ENCODE results near the gene IGFALS. TPM values are rescaled to one million over a fixed set of nuclear protein-coding genes. Genes with fewer than 3 reads are reported as not detected.

Gene IGFALS
- total RNA-seq, 2 donors from 2014 or later, result 0.82 to 1.9 TPM

DNA sequence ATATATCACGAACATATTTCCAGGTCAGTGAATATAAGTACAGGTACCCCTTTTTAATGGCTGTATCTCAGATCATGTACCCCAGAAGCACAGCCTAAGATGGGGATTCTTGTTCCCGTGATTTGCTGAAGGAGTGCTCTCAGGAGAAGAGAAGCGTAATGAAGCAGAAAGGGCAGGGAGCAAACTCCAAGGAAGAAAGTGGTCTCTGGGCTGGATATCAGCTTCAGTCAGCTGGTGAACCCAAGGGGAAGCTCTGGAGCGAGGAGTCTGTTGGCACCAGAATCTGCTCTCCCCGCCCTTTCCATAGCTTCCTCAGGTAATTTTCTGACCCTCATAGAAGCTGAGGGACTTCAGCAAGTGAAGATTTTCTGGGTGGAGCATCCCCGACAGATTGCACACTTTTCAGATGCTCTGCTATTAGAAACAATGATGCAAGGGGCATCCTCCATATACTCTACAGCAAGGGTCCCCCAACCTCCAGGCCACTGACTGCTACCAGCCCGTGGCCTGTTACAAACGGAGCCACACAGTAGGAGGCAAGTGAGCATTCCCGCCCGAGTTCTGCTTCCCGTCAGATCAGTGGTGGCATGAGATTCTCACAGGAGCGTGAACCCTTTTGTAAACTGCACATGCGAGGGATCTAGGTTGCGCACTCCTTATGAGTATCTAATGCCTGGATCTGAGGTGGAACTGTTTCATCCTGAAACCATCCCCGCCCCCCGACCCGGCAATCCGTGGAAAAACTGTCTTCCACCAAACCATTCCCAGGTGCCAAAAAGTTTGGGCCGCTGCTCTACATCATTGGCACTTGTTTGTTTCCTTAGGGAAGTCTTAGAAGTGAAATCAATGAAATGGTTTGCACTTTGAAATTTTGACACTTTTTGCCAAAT lies 37.9 kb upstream of the IGFALS start:
- no peaks in the 10 kb centered on the region for H3K27me3 ChIP-seq (replicated peaks; ENCODE audit: insufficient read depth)
- H3K36me3 ChIP-seq, result no peaks in the 10 kb centered on the region
- no peaks in the 10 kb centered on the region for H3K4me1 ChIP-seq (replicated peaks)
- TF ChIP-seq POLR2AphosphoS5 (IDR thresholded peaks at IDR 0.05) (no peak), POLR2A (IDR thresholded peaks at IDR 0.05) (no peak)
- TF ChIP-seq, protein P1, sequence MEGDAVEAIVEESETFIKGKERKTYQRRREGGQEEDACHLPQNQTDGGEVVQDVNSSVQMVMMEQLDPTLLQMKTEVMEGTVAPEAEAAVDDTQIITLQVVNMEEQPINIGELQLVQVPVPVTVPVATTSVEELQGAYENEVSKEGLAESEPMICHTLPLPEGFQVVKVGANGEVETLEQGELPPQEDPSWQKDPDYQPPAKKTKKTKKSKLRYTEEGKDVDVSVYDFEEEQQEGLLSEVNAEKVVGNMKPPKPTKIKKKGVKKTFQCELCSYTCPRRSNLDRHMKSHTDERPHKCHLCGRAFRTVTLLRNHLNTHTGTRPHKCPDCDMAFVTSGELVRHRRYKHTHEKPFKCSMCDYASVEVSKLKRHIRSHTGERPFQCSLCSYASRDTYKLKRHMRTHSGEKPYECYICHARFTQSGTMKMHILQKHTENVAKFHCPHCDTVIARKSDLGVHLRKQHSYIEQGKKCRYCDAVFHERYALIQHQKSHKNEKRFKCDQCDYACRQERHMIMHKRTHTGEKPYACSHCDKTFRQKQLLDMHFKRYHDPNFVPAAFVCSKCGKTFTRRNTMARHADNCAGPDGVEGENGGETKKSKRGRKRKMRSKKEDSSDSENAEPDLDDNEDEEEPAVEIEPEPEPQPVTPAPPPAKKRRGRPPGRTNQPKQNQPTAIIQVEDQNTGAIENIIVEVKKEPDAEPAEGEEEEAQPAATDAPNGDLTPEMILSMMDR (IDR thresholded peaks at IDR 0.05), result no peak
- no peak overlapping the region for H3K4me3 ChIP-seq
- H3K27ac ChIP-seq, result no peak overlapping the region
- DNase-seq (ENCODE audit: low spot score), result no peak
- intact Hi-C loops (cut with DNase I), result no loop called here
- H3K9me3 ChIP-seq, result no peaks in the 10 kb centered on the region
- 84% methylated on average over 19 of the region's 19 CpGs for WGBS

GRCh38 chr16:1830213-1830612 lies 36.7 kb upstream of the IGFALS start:
- H3K4me1 ChIP-seq (replicated peaks), result no peaks in the 10 kb centered on the region
- no peaks in the 10 kb centered on the region for H3K36me3 ChIP-seq
- no peak overlapping the region for H3K4me3 ChIP-seq
- H3K27me3 ChIP-seq (replicated peaks; ENCODE audit: insufficient read depth), result no peaks in the 10 kb centered on the region
- no peaks in the 10 kb centered on the region for H3K9me3 ChIP-seq
- WGBS, result 48% methylated on average over 3 of the region's 3 CpGs
- TF ChIP-seq, protein P1 (IDR thresholded peaks at IDR 0.05), result no peak
- no peak for TF ChIP-seq POLR2AphosphoS5 (IDR thresholded peaks at IDR 0.05)
- no peak for TF ChIP-seq POLR2A (IDR thresholded peaks at IDR 0.05)
- intact Hi-C loops (cut with DNase I), result no loop called here
- DNase-seq (ENCODE audit: low spot score), result no peak
- H3K27ac ChIP-seq, result no peak overlapping the region

DNA sequence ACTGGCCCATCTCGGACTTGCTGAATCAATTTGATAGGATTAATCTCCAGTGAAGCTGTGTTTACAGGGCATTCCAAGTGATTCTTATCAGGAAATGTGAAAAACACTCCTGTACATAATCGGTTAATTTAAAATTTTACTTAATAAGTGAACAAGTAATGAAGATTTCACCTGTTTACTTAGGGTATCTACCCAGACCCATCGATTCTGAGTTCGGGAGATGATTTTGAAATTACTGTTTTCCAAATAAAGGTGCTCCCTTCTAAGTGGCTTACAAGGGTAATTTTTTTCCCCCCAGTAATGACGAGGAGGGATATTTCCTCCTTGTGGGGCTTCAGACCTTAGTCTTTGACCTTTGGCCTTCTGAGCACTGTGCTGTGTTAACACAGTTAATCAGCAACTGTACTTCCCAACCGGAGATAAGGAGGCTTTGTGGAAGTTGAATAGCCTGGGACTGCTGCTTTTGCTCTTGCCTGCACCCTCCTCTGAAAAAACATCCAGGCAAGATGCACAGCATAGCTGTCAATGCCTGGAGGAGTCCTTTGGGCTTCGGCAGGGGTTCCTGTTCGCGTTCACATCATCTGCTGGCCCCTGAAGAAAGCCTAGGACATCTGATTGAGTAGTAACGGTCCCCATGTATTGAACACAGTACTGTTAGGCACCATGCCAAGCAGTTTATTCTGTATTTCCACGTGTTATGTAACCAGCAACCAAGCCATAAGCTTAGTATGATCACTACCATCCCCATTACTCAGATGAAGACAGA lies 35.3 kb upstream of the IGFALS start:
- no peaks in the 10 kb centered on the region for H3K9me3 ChIP-seq
- no peak overlapping the region for H3K4me3 ChIP-seq
- intact Hi-C loops (cut with DNase I), result no loop called here
- H3K4me1 ChIP-seq (replicated peaks), result no peaks in the 10 kb centered on the region
- 76% methylated on average over 11 of the region's 11 CpGs for WGBS
- no peak for TF ChIP-seq POLR2AphosphoS5 (IDR thresholded peaks at IDR 0.05)
- no peak for TF ChIP-seq POLR2A (IDR thresholded peaks at IDR 0.05)
- TF ChIP-seq, protein P1 (IDR thresholded peaks at IDR 0.05), result no peak
- DNase-seq (ENCODE audit: low spot score), result no peak
- no peak overlapping the region for H3K27ac ChIP-seq
- H3K36me3 ChIP-seq, result no peaks in the 10 kb centered on the region
- H3K27me3 ChIP-seq (replicated peaks; ENCODE audit: insufficient read depth), result no peaks in the 10 kb centered on the region

DNA sequence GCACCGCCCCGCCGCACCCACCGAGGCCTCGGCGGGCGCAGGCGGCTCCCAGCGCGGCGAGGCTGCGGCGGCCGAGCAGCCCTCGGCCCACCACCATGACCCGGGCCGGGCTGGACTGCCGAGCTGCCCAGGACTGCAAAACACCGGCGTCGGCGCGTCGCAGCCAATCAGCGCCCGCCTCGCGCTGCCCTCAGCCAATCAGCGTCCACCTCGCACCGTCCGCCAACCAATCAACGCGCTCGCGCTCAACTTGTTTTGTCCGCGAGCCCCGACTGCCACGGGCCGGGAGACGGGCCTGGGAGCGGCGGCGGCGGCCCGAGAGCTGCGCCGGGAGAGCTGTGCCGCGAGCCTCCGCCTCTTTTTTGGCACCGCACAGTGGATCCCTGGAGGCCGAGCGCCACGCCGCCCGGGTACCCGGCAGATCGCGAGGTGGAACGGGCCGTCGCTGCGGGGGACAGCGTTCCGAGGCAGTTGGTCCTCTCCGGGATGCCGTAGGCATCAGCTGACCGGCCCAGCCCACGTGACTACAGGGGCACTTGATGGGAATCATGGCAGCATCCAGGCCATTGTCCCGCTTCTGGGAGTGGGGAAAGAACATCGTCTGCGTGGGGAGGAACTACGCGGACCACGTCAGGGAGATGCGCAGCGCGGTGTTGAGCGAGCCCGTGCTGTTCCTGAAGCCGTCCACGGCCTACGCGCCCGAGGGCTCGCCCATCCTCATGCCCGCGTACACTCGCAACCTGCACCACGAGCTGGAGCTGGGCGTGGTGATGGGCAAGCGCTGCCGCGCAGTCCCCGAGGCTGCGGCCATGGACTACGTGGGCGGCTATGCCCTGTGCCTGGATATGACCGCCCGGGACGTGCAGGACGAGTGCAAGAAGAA lies 33.4 kb upstream of the IGFALS start, which contains the start of the genes FAHD1 and HAGH:
TSS of gene FAHD1 (plus strand) at position 516 of the 883 bp plus-strand sequence. CDS start at position 549, 33 bp downstream.
TSS of gene HAGH (minus strand) at position 135 of the 883 bp plus-strand sequence. CDS start at position 97, 38 bp downstream.
- peak; percentile 92 for TF ChIP-seq POLR2AphosphoS5 (IDR thresholded peaks at IDR 0.05)
- TF ChIP-seq POLR2A (IDR thresholded peaks at IDR 0.05), result peak; percentile 3
- TF ChIP-seq, protein P1 (IDR thresholded peaks at IDR 0.05), result peak in 2 of 4 experiments; percentile 9 to 16
- Histone ChIP-seq H3K27me3 (replicated peaks; ENCODE audit: insufficient read depth) (no peaks in the 10 kb centered on the region), H3K4me1 (replicated peaks) (no peaks in the 10 kb centered on the region), H3K27ac (peak within 1 kb of the TSS; percentile 74 to 86), H3K9me3 (no peaks in the 10 kb centered on the region), H3K36me3 (no peaks in the 10 kb centered on the region), H3K4me3 (peak within 1 kb of the TSS; percentile 60 to 90)
- WGBS, result under 1% methylated on average over 44 of the region's 104 CpGs
- intact Hi-C loops (cut with DNase I), result no loop called here
- peak; percentile 94 for DNase-seq (ENCODE audit: low spot score)

All from prostate gland (tissue), 2 donors.